HG03039 (cell line): ENCODE data around the gene ZNF613.
"Not testable (repeated sequence)": the region's sequence is repeated elsewhere in the genome, so short reads cannot be mapped to it uniquely, and the experiment has no call there.

Experiments
- ATAC-seq: cut with Tn5 transposase; IDR thresholded peaks from one replicate; pipeline ENCODE4 v1.9.1; 2021; ENCODE audit warnings: mild to moderate bottlenecking, moderate library complexity; ENCODE audit not compliant: unreplicated experiment

ZNF613 gene

GRCh38 chr19:51926784-51927741, at the start of gene ZNF613:
TSS of gene ZNF613 (plus strand) at chr19:51927472. CDS start at chr19:51936221, 8,749 bp downstream.
- ATAC-seq = peak; percentile 85

GRCh38 chr19:51882518-51882917, 44.8 kb upstream of the ZNF613 start:
- no peak for ATAC-seq

GRCh38 chr19:51884713-51885112, 42.6 kb upstream of the ZNF613 start:
- ATAC-seq = no peak

- ATAC-seq = no peak
Observed at GRCh38 chr19:51887522-51888498, 39.5 kb upstream of the ZNF613 start, which contains the start of gene ZNF577. TSS of gene ZNF577 (minus strand) at chr19:51887951. CDS start at chr19:51880382, 7,569 bp downstream.

- ATAC-seq = no peak
Observed at GRCh38 chr19:51889934-51890333, 37.3 kb upstream of the ZNF613 start.

- ATAC-seq = no peak
Observed at GRCh38 chr19:51891193-51891747, 36.0 kb upstream of the ZNF613 start.

- no peak for ATAC-seq
Observed at GRCh38 chr19:51901860-51902259, 25.4 kb upstream of the ZNF613 start.

GRCh38 chr19:51903192-51903591, 24.1 kb upstream of the ZNF613 start:
- ATAC-seq = no peak

GRCh38 chr19:51904331-51905165, 22.7 kb upstream of the ZNF613 start, which contains the start of gene ZNF649:
TSS of gene ZNF649 (minus strand) at chr19:51905017. CDS start at chr19:51900107, 4,910 bp downstream.
- peak; percentile 61 for ATAC-seq

GRCh38 chr19:51905206-51905605, 22.1 kb upstream of the ZNF613 start:
- no peak for ATAC-seq

GRCh38 chr19:51905639-51906038, 21.6 kb upstream of the ZNF613 start:
- ATAC-seq = not testable (repeated sequence)

- not testable (repeated sequence) for ATAC-seq
Observed at GRCh38 chr19:51906108-51906507, 21.2 kb upstream of the ZNF613 start.

- ATAC-seq = not testable (repeated sequence)
Observed at GRCh38 chr19:51907981-51908380, 19.3 kb upstream of the ZNF613 start.

GRCh38 chr19:51915324-51915867, 11.9 kb upstream of the ZNF613 start:
- ATAC-seq = no peak

GRCh38 chr19:51916167-51916566, 11.1 kb upstream of the ZNF613 start:
- ATAC-seq = no peak

GRCh38 chr19:51919606-51920005, 7.7 kb upstream of the ZNF613 start:
- no peak for ATAC-seq

GRCh38 chr19:51921949-51922348, 5.3 kb upstream of the ZNF613 start:
- ATAC-seq = no peak

- ATAC-seq = no peak
Observed at GRCh38 chr19:51926426-51926783, 867 bp upstream of the ZNF613 start.

GRCh38 chr19:51927859-51928258, 587 bp downstream of the ZNF613 start:
- ATAC-seq = no peak

- ATAC-seq = no peak
Observed at GRCh38 chr19:51931921-51932320, 4.6 kb downstream of the ZNF613 start.
